GM12878 (cell line): ENCODE data around the gene FMO3. TPM values are rescaled to one million over a fixed set of nuclear protein-coding genes. Genes with fewer than 3 reads are reported as not detected.

Experiments used
- CHD1 ChIP-seq: IDR thresholded peaks from 2 replicates; pipeline ENCODE4 v1.6.1; 2012; ENCODE audit warnings: low read depth, low read length, improper control_type of control experiment
- CTCF ChIP-seq, 3 experiments: IDR thresholded peaks in 2 of 3; conservative IDR thresholded peaks in 1 of 3; 2 replicates each; pipeline ENCODE4 v1.5.1; 2011; ENCODE audit warnings: low read depth in 3 of 3, low read length in 3 of 3, mild to moderate bottlenecking in 3 of 3, control low read depth in 2 of 3, moderate library complexity in 2 of 3, inconsistent platforms in 1 of 3, mixed read lengths in 1 of 3; ENCODE audit not compliant: control insufficient read depth in 2 of 3, insufficient read depth in 1 of 3; ENCODE audit errors: extremely low read depth in 1 of 3
- EED ChIP-seq: sonication (generic); IDR thresholded peaks from 2 replicates; pipeline ENCODE4 v1.6.1; 2016; ENCODE audit warnings: antibody characterized with exemption, low read depth
- NR2C1 ChIP-seq: fragments of 450-650 bp; IDR thresholded peaks from 2 replicates; pipeline ENCODE4 v1.6.1; 2017; ENCODE audit warnings: antibody characterized with exemption, mild to moderate bottlenecking, moderate library complexity
- NR2F1 ChIP-seq: fragments of 450-650 bp; conservative IDR thresholded peaks from 2 replicates; pipeline ENCODE4 v1.6.1; 2017; ENCODE audit warnings: mild to moderate bottlenecking
- PML ChIP-seq: IDR thresholded peaks from 2 replicates; pipeline ENCODE4 v1.6.1; 2012; ENCODE audit warnings: low read length, inconsistent platforms
- PRDM15 ChIP-seq: fragments of 450-650 bp; formaldehyde crosslinking; IDR thresholded peaks from 2 replicates; pipeline ENCODE4 v1.4.0; 2020; ENCODE audit warnings: mild to moderate bottlenecking, moderate library complexity
- SMAD5 ChIP-seq: IDR thresholded peaks from 2 replicates; pipeline ENCODE4 v1.6.1; 2016; ENCODE audit warnings: antibody characterized with exemption, low read depth
- ZNF207 ChIP-seq: fragments of 450-650 bp; IDR thresholded peaks from 2 replicates; pipeline ENCODE4 v1.6.1; 2014; ENCODE audit warnings: antibody characterized with exemption, mild to moderate bottlenecking, borderline replicate concordance
- ZNF622 ChIP-seq: fragments of 450-650 bp; IDR thresholded peaks from 2 replicates; pipeline ENCODE4 v1.6.1; 2017; ENCODE audit warnings: mild to moderate bottlenecking, inconsistent platforms
- polyA plus RNA-seq, 11 experiments: library from polyadenylated mRNA; depleted of rRNA in 4 of 11; unstranded in 6 of 11; stranded (reverse) in 5 of 11; fragments of >200 nt; fragmentation: Nextera tagmentation in 4 of 11; fragmentation: Illumina TruSeq in 1 of 11; extraction: Ambion mirVana in 4 of 11; extraction: Trizol in 1 of 11; gene quantifications; 1 replicate in 1 of 11; 2 replicates in 10 of 11; pipeline versions ENCODE4 v1.2.1 to v1.2.3, GENCODE V29; 2011 to 2016; ENCODE audit warnings: inconsistent platforms in 2 of 11, missing spikeins in 2 of 11, low read depth in 1 of 11
- total RNA-seq, 4 experiments: library from RNA; depleted of rRNA in 3 of 4; stranded (reverse); fragments of >200 nt in 3 of 4; fragmentation: Illumina TruSeq in 1 of 4; extraction: Trizol in 1 of 4; gene quantifications; 2 replicates each; pipeline versions ENCODE4 v1.2.1 to v1.2.3, GENCODE V29; 2013 to 2021

Gene FMO3
- total and polyA plus RNA-seq, 10 of the 15 experiments (the other 5 are each of a cell fraction or from before 2014, with no cell fraction given), result 0.08 to 0.10 TPM; not detected in 8

- no peak for TF ChIP-seq PRDM15 (CRISPR knock-in tag)
- no peak for TF ChIP-seq NR2C1
- TF ChIP-seq PML, result no peak
- TF ChIP-seq CTCF (IDR thresholded peaks at IDR 0.05 in 2 of 3, conservative IDR thresholded peaks at IDR 0.05 in 1 of 3; ENCODE audit: control insufficient read depth in 2 of 3, extremely low read depth in 1 of 3, insufficient read depth in 1 of 3, low read depth in 3 of 3, low read length in 3 of 3), result no peak
- TF ChIP-seq NR2F1, result no peak
- no peak for TF ChIP-seq CHD1
- TF ChIP-seq SMAD5, result no peak
- no peak for TF ChIP-seq EED
- no peak for TF ChIP-seq ZNF622
- TF ChIP-seq ZNF207, result no peak
Measured at GRCh38 chr1:171142416-171143385, 52.0 kb downstream of the FMO3 start (continued).
